SK-N-SH (cell line): Measurements from ENCODE around the gene LAMTOR2. TPM values are rescaled to one million over a fixed set of nuclear protein-coding genes. Genes with fewer than 3 reads are reported as not detected.

Source experiments
- CTCF ChIA-PET: fragments of 300-600, 350-600 bp; formaldehyde crosslinking; extraction: SDS; loops from one replicate; lab custom pipeline; 2021; lab: Yijun Ruan, JAX
- POLR2A ChIA-PET: fragments of 350-600 bp; sonication (Branson Sonifier 250); formaldehyde crosslinking; extraction: SDS; loops from one replicate; lab custom pipeline; 2020; ENCODE audit warnings: antibody characterized with exemption, inconsistent platforms; lab: Yijun Ruan, JAX
- DNase-seq: peaks from one replicate; pipeline ENCODE4 v3.0.0; 2012
- H2AFZ ChIP-seq: fragments of 200-600 bp; sonication (generic); 2 replicates; pipeline ENCODE4 v1.8.1; 2016; ENCODE audit warnings: antibody characterized with exemption, mild to moderate bottlenecking, low read depth
- H3F3A ChIP-seq: fragments of 200-600 bp; sonication (generic); replicated peaks from 2 replicates; pipeline ENCODE3; 2016; ENCODE audit warnings: antibody characterized with exemption, mild to moderate bottlenecking; ENCODE audit not compliant: insufficient read depth
- H3K27ac ChIP-seq, 2 experiments: fragments of 200-500 bp in 1 of 2; fragments of 200-600 bp in 1 of 2; sonication (Bioruptor generic) in 1 of 2; sonication (generic), shearing (Covaris generic) in 1 of 2; 2 replicates each; pipeline versions ENCODE4 v1.5.1 to v1.6.1; 2014 to 2016; ENCODE audit warnings: low read depth in 2 of 2, inconsistent platforms in 1 of 2, low read length in 1 of 2, mild to moderate bottlenecking in 1 of 2, mixed read lengths in 1 of 2
- H3K27me3 ChIP-seq: fragments of 200-600 bp; sonication (generic), shearing (Covaris generic); 2 replicates; pipeline ENCODE4 v1.6.1; 2016; ENCODE audit warnings: mixed run types; ENCODE audit not compliant: insufficient read depth
- H3K36me3 ChIP-seq, 2 experiments: fragments of 200-500 bp in 1 of 2; fragments of 200-600 bp in 1 of 2; sonication (Bioruptor generic) in 1 of 2; sonication (generic) in 1 of 2; replicated peaks in 1 of 2; 2 replicates each; pipeline versions ENCODE3 to v1.5.1; 2014 to 2016; ENCODE audit warnings: low read length in 1 of 2, mild to moderate bottlenecking in 1 of 2; ENCODE audit not compliant: insufficient read depth in 2 of 2, control insufficient read depth in 1 of 2
- H3K4me1 ChIP-seq, 2 experiments: fragments of 200-500 bp in 1 of 2; fragments of 200-600 bp in 1 of 2; sonication (Bioruptor generic) in 1 of 2; sonication (generic), shearing (Covaris generic) in 1 of 2; 2 replicates each; pipeline versions ENCODE4 v1.5.1 to v1.6.1; 2014 to 2016; ENCODE audit warnings: low read depth in 1 of 2, low read length in 1 of 2, mixed run types in 1 of 2; ENCODE audit not compliant: insufficient read depth in 2 of 2, control insufficient read depth in 1 of 2
- H3K4me2 ChIP-seq: fragments of 200-600 bp; sonication (generic), shearing (Covaris generic); 2 replicates; pipeline ENCODE4 v1.6.1; 2017; ENCODE audit warnings: mixed run types
- H3K4me3 ChIP-seq, 2 experiments: fragments of 200-500 bp in 1 of 2; fragments of 200-600 bp in 1 of 2; sonication (Bioruptor generic) in 1 of 2; sonication (generic), shearing (Covaris generic) in 1 of 2; 2 replicates each; pipeline versions ENCODE4 v1.5.1 to v1.8.1; 2014 to 2016; ENCODE audit warnings: low read depth in 2 of 2, inconsistent platforms in 1 of 2, low read length in 1 of 2, mild to moderate bottlenecking in 1 of 2, mixed read lengths in 1 of 2, moderate library complexity in 1 of 2
- H3K79me2 ChIP-seq: fragments of 200-600 bp; sonication (generic); 2 replicates; pipeline ENCODE4 v1.8.1; 2017; ENCODE audit warnings: mild to moderate bottlenecking; ENCODE audit not compliant: insufficient read depth
- H3K9ac ChIP-seq: fragments of 200-600 bp; sonication (generic); 2 replicates; pipeline ENCODE4 v1.6.1; 2017; ENCODE audit warnings: mixed run types
- H3K9me2 ChIP-seq: fragments of 200-600 bp; sonication (generic); 2 replicates; pipeline ENCODE4 v1.6.1; 2017; ENCODE audit warnings: mixed run types
- H3K9me3 ChIP-seq: fragments of 200-600 bp; sonication (generic); 2 replicates; pipeline ENCODE4 v1.6.1; 2017; ENCODE audit warnings: mixed run types, mild to moderate bottlenecking, moderate library complexity
- H4K20me1 ChIP-seq: fragments of 200-600 bp; sonication (generic); 2 replicates; pipeline ENCODE4 v1.6.1; 2017; ENCODE audit warnings: mild to moderate bottlenecking, mixed run types; ENCODE audit not compliant: insufficient read depth
- EZH2phosphoT487 ChIP-seq: fragments of 200-600 bp; sonication (generic); IDR thresholded peaks from 2 replicates; pipeline ENCODE4 v1.6.1; 2017; ENCODE audit warnings: low read depth, mixed run types, mild to moderate bottlenecking, antibody characterized with exemption, moderate library complexity, borderline replicate concordance
- FOXM1 ChIP-seq: IDR thresholded peaks from 2 replicates; pipeline ENCODE4 v1.4.0; 2012; ENCODE audit warnings: low read depth, mild to moderate bottlenecking
- GATA2 ChIP-seq: sonication (generic); formaldehyde crosslinking; IDR thresholded peaks from 2 replicates; pipeline ENCODE4 v1.5.0; 2020; ENCODE audit warnings: mild to moderate bottlenecking, missing genetic modification reagents
- IRF3 ChIP-seq: fragments of 150-350 bp; IDR thresholded peaks from 2 replicates; pipeline ENCODE4 v1.6.1; 2016; ENCODE audit warnings: mild to moderate bottlenecking, low read depth, low read length
- MXI1 ChIP-seq: IDR thresholded peaks from 2 replicates; pipeline ENCODE4 v1.6.1; 2012; ENCODE audit warnings: mild to moderate bottlenecking, low read depth, low read length, improper control_type of control experiment
- RAD21 ChIP-seq: IDR thresholded peaks from 2 replicates; pipeline ENCODE4 v1.6.1; 2012; ENCODE audit warnings: mild to moderate bottlenecking, low read length
- SIN3A ChIP-seq: IDR thresholded peaks from 2 replicates; pipeline ENCODE4 v1.6.1; 2012; ENCODE audit warnings: low read depth, mild to moderate bottlenecking, low read length, moderate library complexity, borderline replicate concordance
- SMC3 ChIP-seq: IDR thresholded peaks from 2 replicates; pipeline ENCODE4 v1.6.1; 2012; ENCODE audit warnings: low read depth, low read length, improper control_type of control experiment
- TCF12 ChIP-seq: IDR thresholded peaks from 2 replicates; pipeline ENCODE4 v1.4.0; 2012
- YY1 ChIP-seq: IDR thresholded peaks from 2 replicates; pipeline ENCODE4 v1.4.0; 2012; ENCODE audit warnings: low read depth, mild to moderate bottlenecking
- WGBS: methylation state at CpG from one replicate; pipeline ENCODE4 v1.1.6; 2017; ENCODE audit warnings: low lambda C conversion rate; 5-methylcytosine and 5-hydroxymethylcytosine counted together
- polyA plus RNA-seq, 3 experiments: library from polyadenylated mRNA; depleted of rRNA; stranded (reverse); fragments of >200 nt; gene quantifications; 2 replicates each; pipeline ENCODE4 v1.2.3, GENCODE V29; 2012
- TF ChIP-seq, protein P1 (sequence below): IDR thresholded peaks from 2 replicates; pipeline ENCODE4 v1.4.0; 2012; ENCODE audit warnings: low read depth, borderline replicate concordance
- TF ChIP-seq, protein P2 (sequence below): fragments of 200-600 bp; sonication (generic); IDR thresholded peaks from 2 replicates; pipeline ENCODE4 v1.6.1; 2017; ENCODE audit warnings: antibody characterized with exemption, mild to moderate bottlenecking, moderate library complexity

The LAMTOR2 gene
- polyA plus RNA-seq, 1 of the 3 experiments (the other 2 are of a cell fraction) = 230 TPM

- peaks cover 0 to 17% of the 10 kb centered on the region in 2 experiments; a peak in 1 of 4 replicates for H3K4me1 ChIP-seq
- no peaks in the 10 kb centered on the region for H3K9me3 ChIP-seq
- no peak overlapping the region for H2AFZ ChIP-seq
- POLR2A ChIA-PET = no interaction called here
- H3F3A ChIP-seq = peaks cover 23% of the 10 kb centered on the region
- no peaks in the 10 kb centered on the region for H3K79me2 ChIP-seq
- peaks cover 0 to under 1% of the 10 kb centered on the region in 2 experiments for H3K36me3 ChIP-seq
- H3K4me2 ChIP-seq = no peak overlapping the region
- H3K9me2 ChIP-seq = no peaks in the 10 kb centered on the region
- CTCF ChIA-PET = interaction anchor here (0.9 to 5.0 kb wide), 18 partner anchors 12 to 161 kb away, joined by 3 to 45 read pairs (median 4); no protein-coding TSS in a partner anchor
- no peak for DNase-seq
- H3K27ac ChIP-seq = no peak overlapping the region
- 0 out of 2 replicates have a peak, but pooled peaks cover 6% of the 10 kb centered on the region for H4K20me1 ChIP-seq
- TF ChIP-seq, protein P1, sequence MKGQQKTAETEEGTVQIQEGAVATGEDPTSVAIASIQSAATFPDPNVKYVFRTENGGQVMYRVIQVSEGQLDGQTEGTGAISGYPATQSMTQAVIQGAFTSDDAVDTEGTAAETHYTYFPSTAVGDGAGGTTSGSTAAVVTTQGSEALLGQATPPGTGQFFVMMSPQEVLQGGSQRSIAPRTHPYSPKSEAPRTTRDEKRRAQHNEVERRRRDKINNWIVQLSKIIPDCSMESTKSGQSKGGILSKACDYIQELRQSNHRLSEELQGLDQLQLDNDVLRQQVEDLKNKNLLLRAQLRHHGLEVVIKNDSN = no peak
- TF ChIP-seq SMC3 = no peak
- TF ChIP-seq MXI1 = no peak
- TF ChIP-seq GATA2 (CRISPR knock-in tag) = no peak
- TF ChIP-seq IRF3 = no peak
- TF ChIP-seq RAD21 = no peak
- no peak for TF ChIP-seq SIN3A
- TF ChIP-seq, all 33 proteins: peak for 0
- no peak overlapping the region for H3K9ac ChIP-seq
- WGBS = 34% methylated on average over 2 of the region's 2 CpGs
- no peaks in the 10 kb centered on the region for H3K27me3 ChIP-seq
- H3K4me3 ChIP-seq = no peak overlapping the region
These were observed 12.7 kb downstream of the LAMTOR2 start for GRCh38 chr1:156067262-156067661.

DNA sequence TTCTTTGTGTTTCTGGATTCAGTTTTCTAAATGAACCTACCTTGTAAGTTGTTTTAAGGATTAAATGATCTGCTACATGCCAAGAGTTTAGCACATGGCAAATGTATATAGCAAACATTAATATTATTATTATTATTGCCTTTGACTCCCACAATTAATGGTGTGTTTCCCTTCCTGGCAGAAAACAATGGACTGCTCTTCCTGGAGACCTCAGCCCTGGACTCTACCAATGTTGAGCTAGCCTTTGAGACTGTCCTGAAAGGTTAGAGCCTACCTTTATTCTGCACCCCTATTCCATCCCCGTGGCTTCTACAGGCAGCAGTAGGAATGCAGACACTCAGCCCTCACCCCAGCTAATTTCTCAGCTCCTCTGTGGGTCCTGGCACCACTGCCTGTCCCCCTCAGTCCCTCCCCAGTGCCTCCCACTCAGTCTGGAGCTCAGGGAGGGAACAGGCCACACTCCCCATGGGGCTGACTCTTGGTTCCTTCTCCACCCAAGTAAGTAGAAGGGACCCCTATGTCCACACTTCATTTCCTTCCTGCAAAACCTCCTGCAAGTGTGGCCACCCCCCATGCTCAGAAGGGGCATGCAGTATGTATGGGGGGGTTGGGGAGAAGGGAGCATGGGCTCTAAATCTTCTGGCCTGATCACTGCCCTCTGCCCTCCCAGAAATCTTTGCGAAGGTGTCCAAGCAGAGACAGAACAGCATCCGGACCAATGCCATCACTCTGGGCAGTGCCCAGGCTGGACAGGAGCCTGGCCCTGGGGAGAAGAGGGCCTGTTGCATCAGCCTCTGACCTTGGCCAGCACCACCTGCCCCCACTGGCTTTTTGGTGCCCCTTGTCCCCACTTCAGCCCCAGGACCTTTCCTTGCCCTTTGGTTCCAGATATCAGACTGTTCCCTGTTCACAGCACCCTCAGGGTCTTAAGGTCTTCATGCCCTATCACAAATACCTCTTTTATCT is 15.2 kb downstream of the LAMTOR2 start:
- peaks cover 37% of the 10 kb centered on the region for H3F3A ChIP-seq
- TF ChIP-seq EZH2phosphoT487 (no peak), YY1 (no peak), TCF12 (no peak), IRF3 (no peak), GATA2 (CRISPR knock-in tag) (no peak), FOXM1 (no peak), SIN3A (no peak)
- TF ChIP-seq, protein P1 = no peak
- TF ChIP-seq, protein P2, sequence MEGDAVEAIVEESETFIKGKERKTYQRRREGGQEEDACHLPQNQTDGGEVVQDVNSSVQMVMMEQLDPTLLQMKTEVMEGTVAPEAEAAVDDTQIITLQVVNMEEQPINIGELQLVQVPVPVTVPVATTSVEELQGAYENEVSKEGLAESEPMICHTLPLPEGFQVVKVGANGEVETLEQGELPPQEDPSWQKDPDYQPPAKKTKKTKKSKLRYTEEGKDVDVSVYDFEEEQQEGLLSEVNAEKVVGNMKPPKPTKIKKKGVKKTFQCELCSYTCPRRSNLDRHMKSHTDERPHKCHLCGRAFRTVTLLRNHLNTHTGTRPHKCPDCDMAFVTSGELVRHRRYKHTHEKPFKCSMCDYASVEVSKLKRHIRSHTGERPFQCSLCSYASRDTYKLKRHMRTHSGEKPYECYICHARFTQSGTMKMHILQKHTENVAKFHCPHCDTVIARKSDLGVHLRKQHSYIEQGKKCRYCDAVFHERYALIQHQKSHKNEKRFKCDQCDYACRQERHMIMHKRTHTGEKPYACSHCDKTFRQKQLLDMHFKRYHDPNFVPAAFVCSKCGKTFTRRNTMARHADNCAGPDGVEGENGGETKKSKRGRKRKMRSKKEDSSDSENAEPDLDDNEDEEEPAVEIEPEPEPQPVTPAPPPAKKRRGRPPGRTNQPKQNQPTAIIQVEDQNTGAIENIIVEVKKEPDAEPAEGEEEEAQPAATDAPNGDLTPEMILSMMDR = no peak

More for the DNA sequence above, 15.2 kb downstream of the LAMTOR2 start:
- H3K79me2 ChIP-seq = peaks cover 9% of the 10 kb centered on the region
- no peak overlapping the region for H3K4me2 ChIP-seq
- peaks cover 5 to 22% of the 10 kb centered on the region in 2 experiments for H3K36me3 ChIP-seq
- WGBS = 86% methylated on average over 1 of the region's 3 CpGs
- DNase-seq = no peak
- H4K20me1 ChIP-seq = peaks cover 23% of the 10 kb centered on the region
- POLR2A ChIA-PET = interaction anchor here (0.7 to 1.4 kb wide), 4 partner anchors 10 to 173 kb away, joined by 3 to 7 read pairs (median 4); partner anchors contain the start of gene SSR2
- peak overlapping the region in 1 of 2 experiments; percentile 76; a peak in 2 of 4 replicates for H3K27ac ChIP-seq
- no peaks in the 10 kb centered on the region for H3K27me3 ChIP-seq
- no peak overlapping the region for H3K9ac ChIP-seq
- no peak overlapping the region for H2AFZ ChIP-seq
- H3K9me2 ChIP-seq = no peaks in the 10 kb centered on the region
- H3K9me3 ChIP-seq = no peaks in the 10 kb centered on the region
- H3K4me3 ChIP-seq = no peak overlapping the region
- H3K4me1 ChIP-seq = peaks cover 0 to 26% of the 10 kb centered on the region in 2 experiments; a peak in 2 of 4 replicates
- CTCF ChIA-PET = interaction anchor here (0.6 to 1.9 kb wide), 9 partner anchors 10 to 155 kb away, joined by 3 to 7 read pairs (median 4); no protein-coding TSS in a partner anchor
